Neural cell (in vitro differentiated cells): ENCODE results near the gene NDEL1.

Experiments used
- CTCF ChIP-seq: fragments of 450-650 bp; IDR thresholded peaks from 2 replicates; pipeline ENCODE4 v1.5.1; 2014; ENCODE audit warnings: antibody characterized with exemption, mild to moderate bottlenecking, moderate library complexity; ENCODE audit not compliant: poor library complexity, severe bottlenecking
- EP300 ChIP-seq: fragments of 450-650 bp; conservative IDR thresholded peaks from 2 replicates; pipeline ENCODE4 v1.6.1; 2014; ENCODE audit warnings: antibody characterized with exemption, mild to moderate bottlenecking, moderate library complexity; ENCODE audit not compliant: poor library complexity, severe bottlenecking
- EZH2 ChIP-seq: fragments of 200-600, 300-800 bp; shearing (Covaris generic), sonication (generic); IDR thresholded peaks from 2 replicates; pipeline ENCODE4 v1.6.1; 2014; ENCODE audit warnings: antibody characterized with exemption, low read length, borderline replicate concordance, mild to moderate bottlenecking; ENCODE audit not compliant: insufficient read depth, poor library complexity, severe bottlenecking
- MXI1 ChIP-seq: fragments of 450-650 bp; conservative IDR thresholded peaks from 2 replicates; pipeline ENCODE4 v1.6.1; 2014; ENCODE audit warnings: antibody characterized with exemption, mild to moderate bottlenecking; ENCODE audit not compliant: poor library complexity, severe bottlenecking
- POLR2AphosphoS5 ChIP-seq: IDR thresholded peaks from 2 replicates; pipeline ENCODE4 v1.6.1; 2012
- REST ChIP-seq: IDR thresholded peaks from 2 replicates; pipeline ENCODE4 v1.6.1; 2012; ENCODE audit warnings: borderline replicate concordance
- TAF1 ChIP-seq: IDR thresholded peaks from 2 replicates; pipeline ENCODE4 v1.6.1; 2012; ENCODE audit warnings: low read depth

- TF ChIP-seq MXI1 (no peak), CTCF (no peak), EZH2 (no peak), POLR2AphosphoS5 (no peak), REST (no peak), EP300 (no peak), TAF1 (no peak)
Observed at GRCh38 chr17:8412089-8412488, 23.6 kb upstream of the NDEL1 start.
